Activated T-helper 2 cell treated with anti-CD3 and anti-CD28 coated beads, Interferon-gamma antibody, Interleukin-2, Interleukin-4, amounts not matched to agents 10 μg/mL and 5 μg/mL and 100 μg/mL, durations not matched to agents 14 hours and 24 hours and 36 hours (primary cell): ENCODE measurements around the gene MVP. TPM values are rescaled to one million over a fixed set of nuclear protein-coding genes. Genes with fewer than 3 reads are reported as not detected.
"Not testable (repeated sequence)": the region's sequence is repeated elsewhere in the genome, so short reads cannot be mapped to it uniquely, and the experiment has no call there.

Experiments
- DNase-seq: peaks from one replicate; pipeline ENCODE4 v3.0.0; 2021; ENCODE audit warnings: low spot score
- H3K27ac Mint-ChIP-seq: one replicate; pipeline ENCODE4 v1.8.0; 2021; ENCODE audit warnings: mixed read lengths
- H3K27me3 Mint-ChIP-seq: one replicate; pipeline ENCODE4 v1.8.0; 2021; ENCODE audit warnings: low read depth, mixed read lengths
- H3K36me3 Mint-ChIP-seq: one replicate; pipeline ENCODE4 v1.8.0; 2021; ENCODE audit warnings: low read depth, mixed read lengths
- H3K4me1 Mint-ChIP-seq: one replicate; pipeline ENCODE4 v1.8.0; 2021; ENCODE audit warnings: low read depth, mixed read lengths
- H3K4me3 Mint-ChIP-seq: one replicate; pipeline ENCODE4 v1.8.0; 2021; ENCODE audit warnings: low read depth, mild to moderate bottlenecking, moderate library complexity, mixed read lengths
- H3K9me3 Mint-ChIP-seq: one replicate; pipeline ENCODE4 v1.8.0; 2021; ENCODE audit warnings: mixed read lengths
- intact Hi-C: fragments of 100-400 bp; cut with micrococcal nuclease; formaldehyde crosslinking; loops from one replicate; pipeline ENCODE4 v1.15.1; 2023
- total RNA-seq: library from RNA; stranded (reverse); gene quantifications from 2 replicates; pipeline ENCODE4 v1.2.3, GENCODE V29; 2022

The MVP gene
- total RNA-seq, 1 donor from 2014 or later = 135 TPM

- H3K36me3 Mint-ChIP-seq = no peaks in the 10 kb centered on the region
- H3K27me3 Mint-ChIP-seq = peaks cover 24% of the 10 kb centered on the region
- peak; percentile 57 for DNase-seq
- peak overlapping the region; percentile 51 for H3K4me3 Mint-ChIP-seq
- H3K4me1 Mint-ChIP-seq = peaks cover 6% of the 10 kb centered on the region
- no peak overlapping the region for H3K27ac Mint-ChIP-seq
- H3K9me3 Mint-ChIP-seq = no peaks in the 10 kb centered on the region
- intact Hi-C loops = loop anchor here (10.0 kb wide), 1 partner anchor 147 kb away; the partner anchor contains the start of gene C16orf92
Measured at GRCh38 chr16:29877266-29877961, 57.2 kb downstream of the MVP start.

- no peaks in the 10 kb centered on the region for H3K9me3 Mint-ChIP-seq
- intact Hi-C loops = loop anchor here (10.0 kb wide), 1 partner anchor 147 kb away; the partner anchor contains the start of gene C16orf92
- H3K4me3 Mint-ChIP-seq = no peak overlapping the region
- peaks cover 26% of the 10 kb centered on the region for H3K27me3 Mint-ChIP-seq
- H3K36me3 Mint-ChIP-seq = no peaks in the 10 kb centered on the region
- peaks cover 6% of the 10 kb centered on the region for H3K4me1 Mint-ChIP-seq
- H3K27ac Mint-ChIP-seq = no peak overlapping the region
- DNase-seq = no peak
Measured at GRCh38 chr16:29878172-29878571, 57.9 kb downstream of the MVP start.

GRCh38 chr16:29881050-29881449, 60.8 kb downstream of the MVP start:
- no peak for DNase-seq
- Mint-ChIP-seq H3K36me3 (no peaks in the 10 kb centered on the region), H3K4me3 (no peak overlapping the region), H3K27me3 (peaks cover 21% of the 10 kb centered on the region), H3K9me3 (no peaks in the 10 kb centered on the region), H3K27ac (no peak overlapping the region), H3K4me1 (peaks cover 6% of the 10 kb centered on the region)
- intact Hi-C loops = no loop called here

- DNase-seq = no peak
- Mint-ChIP-seq H3K4me1 (no peaks in the 10 kb centered on the region), H3K27ac (no peak overlapping the region), H3K27me3 (peaks cover 4% of the 10 kb centered on the region), H3K36me3 (no peaks in the 10 kb centered on the region), H3K9me3 (no peaks in the 10 kb centered on the region), H3K4me3 (no peak overlapping the region)
- intact Hi-C loops = no loop called here
Measured at GRCh38 chr16:29883987-29884386, 63.7 kb downstream of the MVP start.

- H3K4me3 Mint-ChIP-seq, DNase-seq, H3K36me3 Mint-ChIP-seq, H3K27me3 Mint-ChIP-seq, H3K9me3 Mint-ChIP-seq, intact Hi-C loops, H3K4me1 Mint-ChIP-seq, H3K27ac Mint-ChIP-seq: not testable (repeated sequence)
Measured at GRCh38 chr16:29889372-29889771, 69.1 kb downstream of the MVP start.

- no peak for DNase-seq
- no peak overlapping the region for H3K27ac Mint-ChIP-seq
- intact Hi-C loops = no loop called here
- no peaks in the 10 kb centered on the region for H3K36me3 Mint-ChIP-seq
- no peak overlapping the region for H3K4me3 Mint-ChIP-seq
- H3K9me3 Mint-ChIP-seq = no peaks in the 10 kb centered on the region
- no peaks in the 10 kb centered on the region for H3K4me1 Mint-ChIP-seq
- peaks cover 5% of the 10 kb centered on the region for H3K27me3 Mint-ChIP-seq
Measured at GRCh38 chr16:29891525-29892457, 71.5 kb downstream of the MVP start.

GRCh38 chr16:29892458-29892813, 72.2 kb downstream of the MVP start:
- no peak overlapping the region for H3K27ac Mint-ChIP-seq
- intact Hi-C loops = no loop called here
- no peak for DNase-seq
- no peaks in the 10 kb centered on the region for H3K4me1 Mint-ChIP-seq
- H3K36me3 Mint-ChIP-seq = no peaks in the 10 kb centered on the region
- H3K27me3 Mint-ChIP-seq = peaks cover 7% of the 10 kb centered on the region
- no peak overlapping the region for H3K4me3 Mint-ChIP-seq
- no peaks in the 10 kb centered on the region for H3K9me3 Mint-ChIP-seq

GRCh38 chr16:29893553-29893952, 73.3 kb downstream of the MVP start:
- Mint-ChIP-seq H3K27me3 (peaks cover 19% of the 10 kb centered on the region), H3K27ac (no peak overlapping the region), H3K4me3 (no peak overlapping the region), H3K4me1 (no peaks in the 10 kb centered on the region), H3K9me3 (no peaks in the 10 kb centered on the region), H3K36me3 (no peaks in the 10 kb centered on the region)
- no peak for DNase-seq
- intact Hi-C loops = no loop called here

GRCh38 chr16:29894352-29894751, 74.1 kb downstream of the MVP start:
- Mint-ChIP-seq H3K4me3 (no peak overlapping the region), H3K27me3 (peaks cover 25% of the 10 kb centered on the region), H3K27ac (no peak overlapping the region), H3K9me3 (no peaks in the 10 kb centered on the region), H3K4me1 (no peaks in the 10 kb centered on the region), H3K36me3 (no peaks in the 10 kb centered on the region)
- intact Hi-C loops = no loop called here
- no peak for DNase-seq

- H3K4me3 Mint-ChIP-seq = no peak overlapping the region
- H3K9me3 Mint-ChIP-seq = no peaks in the 10 kb centered on the region
- no peak overlapping the region for H3K27ac Mint-ChIP-seq
- H3K4me1 Mint-ChIP-seq = peaks cover 7% of the 10 kb centered on the region
- H3K27me3 Mint-ChIP-seq = peaks cover 29% of the 10 kb centered on the region
- H3K36me3 Mint-ChIP-seq = no peaks in the 10 kb centered on the region
- intact Hi-C loops = no loop called here
- DNase-seq = no peak
Measured at GRCh38 chr16:29896841-29897240, 76.6 kb downstream of the MVP start.

- no peak overlapping the region for H3K27ac Mint-ChIP-seq
- no peak for DNase-seq
- H3K4me3 Mint-ChIP-seq = no peak overlapping the region
- H3K9me3 Mint-ChIP-seq = no peaks in the 10 kb centered on the region
- no peaks in the 10 kb centered on the region for H3K36me3 Mint-ChIP-seq
- peaks cover 7% of the 10 kb centered on the region for H3K4me1 Mint-ChIP-seq
- peaks cover 33% of the 10 kb centered on the region for H3K27me3 Mint-ChIP-seq
- intact Hi-C loops = no loop called here
Measured at GRCh38 chr16:29897333-29897732, 77.1 kb downstream of the MVP start.
